Measurements from ENCODE around the gene AMER3.

Gene AMER3

GRCh38 chr2:130740671-130741070 lies 14.7 kb upstream of the AMER3 start:
- H3K27me3 ChIP-seq (ENCODE audit: insufficient read depth, poor library complexity, severe bottlenecking), result peaks cover 8% of the 10 kb centered on the region
- ATAC-seq (ENCODE audit: low read depth), result no peak

GRCh38 chr2:130743278-130743677 lies 12.1 kb upstream of the AMER3 start:
- H3K27ac ChIP-seq (ENCODE audit: poor library complexity, severe bottlenecking), result no peak overlapping the region
- no peak overlapping the region for H3K4me3 ChIP-seq (ENCODE audit: severe bottlenecking)
- DNase-seq (ENCODE audit: low spot score) (no peak), ATAC-seq (ENCODE audit: low read depth) (no peak)
- TF ChIP-seq, protein P1, sequence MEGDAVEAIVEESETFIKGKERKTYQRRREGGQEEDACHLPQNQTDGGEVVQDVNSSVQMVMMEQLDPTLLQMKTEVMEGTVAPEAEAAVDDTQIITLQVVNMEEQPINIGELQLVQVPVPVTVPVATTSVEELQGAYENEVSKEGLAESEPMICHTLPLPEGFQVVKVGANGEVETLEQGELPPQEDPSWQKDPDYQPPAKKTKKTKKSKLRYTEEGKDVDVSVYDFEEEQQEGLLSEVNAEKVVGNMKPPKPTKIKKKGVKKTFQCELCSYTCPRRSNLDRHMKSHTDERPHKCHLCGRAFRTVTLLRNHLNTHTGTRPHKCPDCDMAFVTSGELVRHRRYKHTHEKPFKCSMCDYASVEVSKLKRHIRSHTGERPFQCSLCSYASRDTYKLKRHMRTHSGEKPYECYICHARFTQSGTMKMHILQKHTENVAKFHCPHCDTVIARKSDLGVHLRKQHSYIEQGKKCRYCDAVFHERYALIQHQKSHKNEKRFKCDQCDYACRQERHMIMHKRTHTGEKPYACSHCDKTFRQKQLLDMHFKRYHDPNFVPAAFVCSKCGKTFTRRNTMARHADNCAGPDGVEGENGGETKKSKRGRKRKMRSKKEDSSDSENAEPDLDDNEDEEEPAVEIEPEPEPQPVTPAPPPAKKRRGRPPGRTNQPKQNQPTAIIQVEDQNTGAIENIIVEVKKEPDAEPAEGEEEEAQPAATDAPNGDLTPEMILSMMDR (IDR thresholded peaks at IDR 0.05; ENCODE audit: poor library complexity, severe bottlenecking), result no peak
- H3K4me1 ChIP-seq (ENCODE audit: insufficient read depth, poor library complexity, severe bottlenecking), result no peaks in the 10 kb centered on the region
- no peaks in the 10 kb centered on the region for H3K36me3 ChIP-seq (ENCODE audit: low read depth)
- H3K9me3 ChIP-seq (ENCODE audit: severe bottlenecking), result no peaks in the 10 kb centered on the region
- peaks cover 8% of the 10 kb centered on the region for H3K27me3 ChIP-seq (ENCODE audit: insufficient read depth, poor library complexity, severe bottlenecking)

More at GRCh38 chr2:130740671-130741070, 14.7 kb upstream of the AMER3 start:
- H3K4me3 ChIP-seq (ENCODE audit: severe bottlenecking), result no peak overlapping the region
- H3K36me3 ChIP-seq (ENCODE audit: low read depth), result no peaks in the 10 kb centered on the region
- no peaks in the 10 kb centered on the region for H3K9me3 ChIP-seq (ENCODE audit: severe bottlenecking)
- TF ChIP-seq, protein P1 (IDR thresholded peaks at IDR 0.05; ENCODE audit: poor library complexity, severe bottlenecking), result no peak
- no peak for DNase-seq (ENCODE audit: low spot score)
- no peaks in the 10 kb centered on the region for H3K4me1 ChIP-seq (ENCODE audit: insufficient read depth, poor library complexity, severe bottlenecking)
- H3K27ac ChIP-seq (ENCODE audit: poor library complexity, severe bottlenecking), result no peak overlapping the region

DNA sequence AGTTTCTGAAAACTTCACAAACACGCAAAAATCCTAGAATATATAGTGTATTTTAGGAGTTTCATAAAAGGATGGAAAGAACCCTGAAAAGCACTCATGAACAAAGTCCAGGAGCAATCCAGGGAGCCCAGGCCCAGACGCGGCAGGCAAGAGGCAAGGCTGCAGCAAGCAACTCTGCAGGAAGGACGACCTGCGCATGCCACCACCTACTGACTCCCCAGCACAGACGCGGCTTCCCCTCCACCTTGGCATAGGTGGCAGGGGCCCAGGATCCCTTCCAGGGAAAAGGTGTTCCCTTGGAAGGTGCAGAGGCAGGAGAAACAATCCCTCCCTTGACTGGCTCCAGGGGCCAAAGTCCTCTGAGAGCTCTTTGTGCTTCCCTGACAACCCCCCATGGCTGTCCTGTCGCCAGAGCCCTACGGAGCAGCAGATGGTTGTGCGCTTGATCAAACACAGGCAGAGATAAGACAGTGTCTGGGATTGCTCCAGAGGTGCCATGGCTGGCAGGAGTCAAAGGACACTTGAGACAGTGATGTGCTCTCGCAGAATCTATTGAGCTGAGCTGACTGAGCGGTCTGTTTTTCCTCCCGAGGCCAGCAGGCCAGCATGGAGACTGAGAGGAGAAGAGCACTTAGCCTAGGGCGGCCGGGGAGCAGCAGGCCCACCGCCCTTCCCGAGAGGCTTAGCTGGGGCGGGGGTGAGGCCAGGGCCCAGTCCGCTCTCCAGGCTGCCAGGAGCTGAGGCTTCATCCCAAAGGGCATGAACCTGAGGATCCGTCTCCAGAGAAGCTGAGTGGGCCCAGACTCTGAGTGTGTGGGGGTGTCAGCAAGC lies 10.8 kb upstream of the AMER3 start:
- no peak overlapping the region for H3K27ac ChIP-seq (ENCODE audit: poor library complexity, severe bottlenecking)
- H3K27me3 ChIP-seq (ENCODE audit: insufficient read depth, poor library complexity, severe bottlenecking), result peaks cover 8% of the 10 kb centered on the region

GRCh38 chr2:130749078-130749477 lies 6.3 kb upstream of the AMER3 start:
- Histone ChIP-seq H3K27ac (ENCODE audit: poor library complexity, severe bottlenecking) (no peak overlapping the region), H3K9me3 (ENCODE audit: severe bottlenecking) (no peaks in the 10 kb centered on the region), H3K4me1 (ENCODE audit: insufficient read depth, poor library complexity, severe bottlenecking) (no peaks in the 10 kb centered on the region), H3K4me3 (ENCODE audit: severe bottlenecking) (no peak overlapping the region), H3K36me3 (ENCODE audit: low read depth) (no peaks in the 10 kb centered on the region), H3K27me3 (ENCODE audit: insufficient read depth, poor library complexity, severe bottlenecking) (peaks cover 4% of the 10 kb centered on the region)
- DNase-seq (ENCODE audit: low spot score) (no peak), ATAC-seq (ENCODE audit: low read depth) (no peak)
- TF ChIP-seq, protein P1 (IDR thresholded peaks at IDR 0.05; ENCODE audit: poor library complexity, severe bottlenecking), result no peak

More for the DNA sequence above, 10.8 kb upstream of the AMER3 start:
- no peak for DNase-seq (ENCODE audit: low spot score)
- H3K4me3 ChIP-seq (ENCODE audit: severe bottlenecking), result no peak overlapping the region
- H3K36me3 ChIP-seq (ENCODE audit: low read depth), result no peaks in the 10 kb centered on the region
- ATAC-seq (ENCODE audit: low read depth), result no peak
- no peaks in the 10 kb centered on the region for H3K4me1 ChIP-seq (ENCODE audit: insufficient read depth, poor library complexity, severe bottlenecking)
- TF ChIP-seq, protein P1 (IDR thresholded peaks at IDR 0.05; ENCODE audit: poor library complexity, severe bottlenecking), result no peak
- H3K9me3 ChIP-seq (ENCODE audit: severe bottlenecking), result no peaks in the 10 kb centered on the region

DNA sequence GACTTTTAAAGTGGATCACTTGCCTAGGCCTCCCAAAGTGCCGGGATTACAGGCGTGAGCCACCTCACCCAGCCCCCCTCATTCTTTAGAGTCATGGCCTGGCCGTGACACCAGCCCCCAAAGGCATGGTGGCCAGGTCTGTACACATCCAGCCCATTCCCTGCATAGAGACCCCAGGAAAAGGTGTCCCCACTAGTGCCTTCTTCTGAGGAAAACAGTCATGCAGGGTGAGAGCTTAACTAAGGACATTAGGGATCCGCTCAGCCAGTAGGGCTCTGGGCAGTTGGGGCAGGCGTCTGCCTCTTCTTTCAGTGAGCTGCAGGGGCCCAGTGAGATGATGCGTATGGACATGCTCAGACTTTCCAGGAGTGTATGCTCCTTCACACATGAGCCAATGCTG lies 5.7 kb upstream of the AMER3 start:
- DNase-seq (ENCODE audit: low spot score) (no peak), ATAC-seq (ENCODE audit: low read depth) (no peak)
- H3K4me1 ChIP-seq (ENCODE audit: insufficient read depth, poor library complexity, severe bottlenecking), result no peaks in the 10 kb centered on the region
- no peak overlapping the region for H3K27ac ChIP-seq (ENCODE audit: poor library complexity, severe bottlenecking)
- H3K9me3 ChIP-seq (ENCODE audit: severe bottlenecking), result no peaks in the 10 kb centered on the region
- H3K4me3 ChIP-seq (ENCODE audit: severe bottlenecking), result no peak overlapping the region
- TF ChIP-seq, protein P1 (IDR thresholded peaks at IDR 0.05; ENCODE audit: poor library complexity, severe bottlenecking), result no peak
- H3K36me3 ChIP-seq (ENCODE audit: low read depth), result no peaks in the 10 kb centered on the region
- H3K27me3 ChIP-seq (ENCODE audit: insufficient read depth, poor library complexity, severe bottlenecking), result peaks cover 9% of the 10 kb centered on the region

Measured in RWPE2 (cell line).